ENCODE measurements around the gene SEMA5A. TPM values are rescaled to one million over a fixed set of nuclear protein-coding genes. Genes with fewer than 3 reads are reported as not detected.

SEMA5A gene
- total and polyA plus RNA-seq, 7 donors, result 0.60 to 4.7 (median 2.8) TPM

GRCh38 chr5:9058666-9059065 lies 487.2 kb downstream of the SEMA5A start:
- intact Hi-C loops (cut with DNase I), result no loop called here
- WGBS, 2 donors, result 91 to 93% methylated on average over 1 of the region's 1 CpG
- H3K4me3 ChIP-seq, result no peak overlapping the region
- H3K27ac ChIP-seq, result no peak overlapping the region
- no peaks in the 10 kb centered on the region for H3K4me1 ChIP-seq
- no peaks in the 10 kb centered on the region for H3K27me3 ChIP-seq
- DNase-seq, result no peak
- TF ChIP-seq CTCF (IDR thresholded peaks at IDR 0.05), result no peak
- TF ChIP-seq POLR2AphosphoS5 (IDR thresholded peaks at IDR 0.05), result no peak
- no peak for TF ChIP-seq EP300 (IDR thresholded peaks at IDR 0.05)
- TF ChIP-seq POLR2A (IDR thresholded peaks at IDR 0.05), result no peak
- H3K9me3 ChIP-seq, result no peaks in the 10 kb centered on the region
- no peaks in the 10 kb centered on the region for H3K36me3 ChIP-seq

GRCh38 chr5:9058161-9058560 lies 487.7 kb downstream of the SEMA5A start:
- intact Hi-C loops (cut with DNase I), result no loop called here

GRCh38 chr5:9057406-9058000 lies 488.4 kb downstream of the SEMA5A start:
- Histone ChIP-seq H3K4me3 (no peak overlapping the region), H3K9me3 (no peaks in the 10 kb centered on the region), H3K4me1 (no peaks in the 10 kb centered on the region), H3K36me3 (no peaks in the 10 kb centered on the region), H3K27me3 (no peaks in the 10 kb centered on the region), H3K27ac (no peak overlapping the region)
- TF ChIP-seq EP300 (IDR thresholded peaks at IDR 0.05), result no peak
- no peak for TF ChIP-seq POLR2A (IDR thresholded peaks at IDR 0.05)
- no peak for TF ChIP-seq POLR2AphosphoS5 (IDR thresholded peaks at IDR 0.05)
- TF ChIP-seq CTCF (IDR thresholded peaks at IDR 0.05), result no peak
- 60 to 72% methylated on average over 3 of the region's 3 CpGs for WGBS, 2 donors
- intact Hi-C loops (cut with DNase I), result no loop called here
- no peak for DNase-seq

More at GRCh38 chr5:9058161-9058560, 487.7 kb downstream of the SEMA5A start:
- no peaks in the 10 kb centered on the region for H3K9me3 ChIP-seq
- TF ChIP-seq POLR2AphosphoS5 (IDR thresholded peaks at IDR 0.05) (no peak), POLR2A (IDR thresholded peaks at IDR 0.05) (no peak), EP300 (IDR thresholded peaks at IDR 0.05) (no peak), CTCF (IDR thresholded peaks at IDR 0.05) (no peak)
- H3K4me1 ChIP-seq, result no peaks in the 10 kb centered on the region
- DNase-seq, result no peak
- no peak overlapping the region for H3K27ac ChIP-seq
- no peak overlapping the region for H3K4me3 ChIP-seq
- no peaks in the 10 kb centered on the region for H3K36me3 ChIP-seq
- no peaks in the 10 kb centered on the region for H3K27me3 ChIP-seq

GRCh38 chr5:9056046-9056445 lies 489.8 kb downstream of the SEMA5A start:
- no peak overlapping the region for H3K27ac ChIP-seq
- TF ChIP-seq POLR2A (IDR thresholded peaks at IDR 0.05), result no peak
- no peak for TF ChIP-seq POLR2AphosphoS5 (IDR thresholded peaks at IDR 0.05)
- H3K4me1 ChIP-seq, result no peaks in the 10 kb centered on the region
- DNase-seq, result no peak
- no peaks in the 10 kb centered on the region for H3K9me3 ChIP-seq
- H3K27me3 ChIP-seq, result no peaks in the 10 kb centered on the region
- H3K36me3 ChIP-seq, result no peaks in the 10 kb centered on the region
- 93 to 95% methylated on average over 4 of the region's 4 CpGs for WGBS, 2 donors
- H3K4me3 ChIP-seq, result no peak overlapping the region
- intact Hi-C loops (cut with DNase I), result no loop called here

- Histone ChIP-seq H3K4me1 (no peaks in the 10 kb centered on the region), H3K9me3 (no peaks in the 10 kb centered on the region), H3K27me3 (no peaks in the 10 kb centered on the region), H3K36me3 (no peaks in the 10 kb centered on the region), H3K4me3 (no peak overlapping the region), H3K27ac (no peak overlapping the region)
- intact Hi-C loops (cut with DNase I), result no loop called here
- no peak for TF ChIP-seq POLR2AphosphoS5 (IDR thresholded peaks at IDR 0.05)
- no peak for TF ChIP-seq EP300 (IDR thresholded peaks at IDR 0.05)
- no peak for TF ChIP-seq POLR2A (IDR thresholded peaks at IDR 0.05)
- TF ChIP-seq CTCF (IDR thresholded peaks at IDR 0.05), result no peak
- DNase-seq, result no peak
- WGBS, 2 donors, result 78 to 86% methylated on average over 3 of the region's 3 CpGs
Observed at GRCh38 chr5:9054821-9055589, 490.9 kb downstream of the SEMA5A start.
